Upper lobe of left lung (tissue), 4 donors: Measurements from ENCODE around the gene DPH6.

Source experiments
- EP300 ChIP-seq, 4 donors: sonication (generic); formaldehyde crosslinking; IDR thresholded peaks; one replicate each; pipeline ENCODE4 v1.5.1; 2017; ENCODE audit warnings: antibody characterized with exemption in 4 of 4, control low read depth in 2 of 4
- TF ChIP-seq, protein P1 (sequence below), 6 experiments: fragments of 450-650 bp in 4 of 6; fragments of 200-600 bp in 2 of 6; sonication (generic) in 2 of 6; IDR thresholded peaks; one replicate each; pipeline ENCODE4 v1.5.1; 2016 to 2019; ENCODE audit warnings: antibody characterized with exemption in 6 of 6

GRCh38 chr15:35410775-35411174, 135.2 kb downstream of the DPH6 start:
- TF ChIP-seq, protein P1, sequence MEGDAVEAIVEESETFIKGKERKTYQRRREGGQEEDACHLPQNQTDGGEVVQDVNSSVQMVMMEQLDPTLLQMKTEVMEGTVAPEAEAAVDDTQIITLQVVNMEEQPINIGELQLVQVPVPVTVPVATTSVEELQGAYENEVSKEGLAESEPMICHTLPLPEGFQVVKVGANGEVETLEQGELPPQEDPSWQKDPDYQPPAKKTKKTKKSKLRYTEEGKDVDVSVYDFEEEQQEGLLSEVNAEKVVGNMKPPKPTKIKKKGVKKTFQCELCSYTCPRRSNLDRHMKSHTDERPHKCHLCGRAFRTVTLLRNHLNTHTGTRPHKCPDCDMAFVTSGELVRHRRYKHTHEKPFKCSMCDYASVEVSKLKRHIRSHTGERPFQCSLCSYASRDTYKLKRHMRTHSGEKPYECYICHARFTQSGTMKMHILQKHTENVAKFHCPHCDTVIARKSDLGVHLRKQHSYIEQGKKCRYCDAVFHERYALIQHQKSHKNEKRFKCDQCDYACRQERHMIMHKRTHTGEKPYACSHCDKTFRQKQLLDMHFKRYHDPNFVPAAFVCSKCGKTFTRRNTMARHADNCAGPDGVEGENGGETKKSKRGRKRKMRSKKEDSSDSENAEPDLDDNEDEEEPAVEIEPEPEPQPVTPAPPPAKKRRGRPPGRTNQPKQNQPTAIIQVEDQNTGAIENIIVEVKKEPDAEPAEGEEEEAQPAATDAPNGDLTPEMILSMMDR (IDR thresholded peaks at IDR 0.05), result no peak
- no peak for TF ChIP-seq EP300 (IDR thresholded peaks at IDR 0.05)
